ENCODE results near the gene BRD4.

Gene BRD4

GRCh38 chr19:15357906-15358305 lies 25.6 kb upstream of the BRD4 start (continued):
- no peak for TF ChIP-seq PRDM2 (tag by site-specific recombination; IDR thresholded peaks at IDR 0.05; ENCODE audit: borderline replicate concordance)

- no peaks in the 10 kb centered on the region for H3K4me1 ChIP-seq (ENCODE audit: control insufficient read depth, insufficient read depth, low read length)
- TF ChIP-seq PRDM6 (tag by site-specific recombination; IDR thresholded peaks at IDR 0.05) (no peak), GFI1B (tag by site-specific recombination; IDR thresholded peaks at IDR 0.05) (no peak), OSR2 (tag by site-specific recombination; IDR thresholded peaks at IDR 0.05) (no peak), ZNF169 (tag by site-specific recombination; IDR thresholded peaks at IDR 0.05) (no peak), ZNF664 (tag by site-specific recombination; IDR thresholded peaks at IDR 0.05) (no peak), TRIM28 (IDR thresholded peaks at IDR 0.05; ENCODE audit: borderline replicate concordance, low read length) (no peak), ZNF211 (tag by site-specific recombination; IDR thresholded peaks at IDR 0.05; ENCODE audit: low read depth) (no peak), YY1 (tag by site-specific recombination; IDR thresholded peaks at IDR 0.05) (no peak), HOXD13 (CRISPR knock-in tag; IDR thresholded peaks at IDR 0.05; ENCODE audit: borderline replicate concordance) (no peak), ZNF707 (tag by site-specific recombination; IDR thresholded peaks at IDR 0.05) (no peak), ZNF16 (tag by site-specific recombination; IDR thresholded peaks at IDR 0.05; ENCODE audit: low read depth) (no peak), ZNF155 (tag by site-specific recombination; IDR thresholded peaks at IDR 0.05) (no peak), ZNF302 (tag by site-specific recombination; IDR thresholded peaks at IDR 0.05; ENCODE audit: low read depth) (no peak), ZBTB6 (tag by site-specific recombination; IDR thresholded peaks at IDR 0.05) (no peak), ZBTB7A (tag by site-specific recombination; IDR thresholded peaks at IDR 0.05; ENCODE audit: low read depth) (no peak)
- ChIA-PET POLR2A (interaction anchor here (0.6 to 1.0 kb wide), 4 partner anchors 20 to 242 kb away, joined by 3 to 4 read pairs (median 4); partner anchors contain the start of gene AKAP8), CTCF (interaction anchor here (0.6 to 1.1 kb wide), 3 partner anchors 65 to 187 kb away, joined by 3 to 4 read pairs (median 4); partner anchors contain the start of gene AKAP8L)
- H3K36me3 ChIP-seq (ENCODE audit: control insufficient read depth in 2 of 2, insufficient read depth in 1 of 2, low read length in 2 of 2): peaks cover 43 to 51% of the 10 kb centered on the region in 2 experiments
- H3K9me3 ChIP-seq (ENCODE audit: control insufficient read depth, insufficient read depth, low read depth, low read length): no peaks in the 10 kb centered on the region
- H3K27ac ChIP-seq (ENCODE audit: extremely low read depth, low read depth, low read length): no peak overlapping the region
- H3K4me3 ChIP-seq (ENCODE audit: low read depth, low read length): no peak overlapping the region
These were observed 22.4 kb upstream of the BRD4 start for GRCh38 chr19:15354566-15355296.

Data from HEK293 (cell line).